Body of pancreas (tissue), 4 donors: Measurements from ENCODE around the gene MST1.

Experiments used
- POLR2A ChIP-seq, 3 donors: fragments of 450-650 bp; IDR thresholded peaks; one replicate each; pipeline ENCODE4 v1.6.1; 2016; ENCODE audit warnings: antibody characterized with exemption in 3 of 3, mild to moderate bottlenecking in 2 of 3
- TF ChIP-seq, protein P1 (sequence below), 7 experiments: fragments of 450-650 bp in 4 of 7; fragments of 200-600 bp in 3 of 7; sonication (generic) in 3 of 7; IDR thresholded peaks; one replicate each; pipeline ENCODE4 v1.5.1; 2016 to 2019; ENCODE audit warnings: antibody characterized with exemption in 7 of 7

DNA sequence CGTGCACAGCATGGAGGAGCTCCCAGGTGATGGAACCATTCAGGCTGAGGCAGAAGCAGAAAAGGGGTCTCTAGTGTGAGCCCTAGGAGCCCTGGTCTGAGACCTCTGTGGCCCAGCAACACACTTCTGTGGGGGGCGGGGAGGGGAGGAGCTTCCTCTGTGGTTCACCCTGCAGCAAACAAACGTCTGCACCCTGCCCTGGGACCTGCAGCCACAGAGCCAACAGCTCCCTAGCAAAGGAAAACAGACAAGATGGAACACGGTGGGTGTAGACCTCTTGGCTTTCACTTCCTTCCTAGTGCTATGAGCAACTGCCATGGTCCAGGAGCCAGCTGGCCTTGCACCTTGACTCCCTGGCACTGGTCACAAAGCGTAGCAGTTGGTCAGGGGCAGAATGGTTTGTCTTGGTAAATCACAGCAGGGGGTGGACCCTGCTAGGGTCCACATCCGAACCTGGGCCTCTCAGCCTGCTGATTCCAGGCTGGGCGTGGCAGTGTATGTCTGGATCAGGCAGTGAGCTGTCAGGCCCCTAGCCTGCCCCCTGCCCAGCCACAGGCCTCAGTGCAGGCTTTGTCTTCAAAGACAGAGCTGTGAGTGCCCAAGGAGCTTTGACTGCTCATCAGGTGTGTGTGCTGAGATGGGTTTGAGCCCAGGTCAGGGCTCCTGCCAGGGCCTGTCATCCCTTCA, 23.5 kb upstream of the MST1 start:
- TF ChIP-seq, protein P1, sequence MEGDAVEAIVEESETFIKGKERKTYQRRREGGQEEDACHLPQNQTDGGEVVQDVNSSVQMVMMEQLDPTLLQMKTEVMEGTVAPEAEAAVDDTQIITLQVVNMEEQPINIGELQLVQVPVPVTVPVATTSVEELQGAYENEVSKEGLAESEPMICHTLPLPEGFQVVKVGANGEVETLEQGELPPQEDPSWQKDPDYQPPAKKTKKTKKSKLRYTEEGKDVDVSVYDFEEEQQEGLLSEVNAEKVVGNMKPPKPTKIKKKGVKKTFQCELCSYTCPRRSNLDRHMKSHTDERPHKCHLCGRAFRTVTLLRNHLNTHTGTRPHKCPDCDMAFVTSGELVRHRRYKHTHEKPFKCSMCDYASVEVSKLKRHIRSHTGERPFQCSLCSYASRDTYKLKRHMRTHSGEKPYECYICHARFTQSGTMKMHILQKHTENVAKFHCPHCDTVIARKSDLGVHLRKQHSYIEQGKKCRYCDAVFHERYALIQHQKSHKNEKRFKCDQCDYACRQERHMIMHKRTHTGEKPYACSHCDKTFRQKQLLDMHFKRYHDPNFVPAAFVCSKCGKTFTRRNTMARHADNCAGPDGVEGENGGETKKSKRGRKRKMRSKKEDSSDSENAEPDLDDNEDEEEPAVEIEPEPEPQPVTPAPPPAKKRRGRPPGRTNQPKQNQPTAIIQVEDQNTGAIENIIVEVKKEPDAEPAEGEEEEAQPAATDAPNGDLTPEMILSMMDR (IDR thresholded peaks at IDR 0.05): no peak
- no peak for TF ChIP-seq POLR2A (IDR thresholded peaks at IDR 0.05)
